Endodermal cell (in vitro differentiated cells): ENCODE measurements around the gene MBNL3. TPM values are rescaled to one million over a fixed set of nuclear protein-coding genes. Genes with fewer than 3 reads are reported as not detected.

Experiments
- DNase-seq: peaks from one replicate; pipeline ENCODE4 v3.0.0-alpha.2; 2017
- H3K27ac ChIP-seq: 2 replicates; pipeline ENCODE4 v1.5.1; 2013; ENCODE audit warnings: mild to moderate bottlenecking, low read depth, low read length, moderate library complexity
- H3K27me3 ChIP-seq: 2 replicates; pipeline ENCODE4 v1.6.1; 2013; ENCODE audit warnings: mild to moderate bottlenecking, low read length, moderate library complexity; ENCODE audit not compliant: insufficient read depth, control insufficient read depth, poor library complexity, severe bottlenecking
- H3K36me3 ChIP-seq: 2 replicates; pipeline ENCODE4 v1.7.0; 2013; ENCODE audit warnings: mild to moderate bottlenecking, low read length, moderate library complexity; ENCODE audit not compliant: control insufficient read depth, insufficient read depth
- H3K4me1 ChIP-seq: one replicate; pipeline ENCODE4 v1.7.0; 2013; ENCODE audit warnings: low read length; ENCODE audit not compliant: control insufficient read depth, insufficient read depth
- H3K4me3 ChIP-seq: 2 replicates; pipeline ENCODE4 v1.5.1; 2013; ENCODE audit warnings: mild to moderate bottlenecking, low read length, moderate library complexity
- H3K9ac ChIP-seq: 2 replicates; pipeline ENCODE4 v1.6.1; 2013; ENCODE audit warnings: mild to moderate bottlenecking, low read length, moderate library complexity; ENCODE audit not compliant: poor library complexity, severe bottlenecking; ENCODE audit errors: extremely low read depth
- H3K9me3 ChIP-seq: 2 replicates; pipeline ENCODE4 v1.6.1; 2013; ENCODE audit warnings: mild to moderate bottlenecking, low read length, moderate library complexity; ENCODE audit not compliant: control insufficient read depth
- H3K27ac Mint-ChIP-seq: 2 replicates; pipeline ENCODE4 v1.8.0; 2020; ENCODE audit warnings: mixed read lengths
- H3K27me3 Mint-ChIP-seq: 2 replicates; pipeline ENCODE4 v1.8.0; 2021; ENCODE audit warnings: mild to moderate bottlenecking, mixed read lengths; ENCODE audit not compliant: insufficient read depth
- H3K36me3 Mint-ChIP-seq: 2 replicates; pipeline ENCODE4 v1.8.0; 2020; ENCODE audit warnings: low read depth, mixed read lengths
- H3K4me1 Mint-ChIP-seq: 2 replicates; pipeline ENCODE4 v1.8.0; 2020; ENCODE audit warnings: mixed read lengths
- H3K4me3 Mint-ChIP-seq: 2 replicates; pipeline ENCODE4 v1.8.0; 2020; ENCODE audit warnings: mild to moderate bottlenecking, moderate library complexity, mixed read lengths
- H3K9me3 Mint-ChIP-seq: 2 replicates; pipeline ENCODE4 v1.8.0; 2020; ENCODE audit warnings: mild to moderate bottlenecking, mixed read lengths
- CTCF ChIP-seq: fragments of 200-600 bp; sonication (generic); conservative IDR thresholded peaks from 2 replicates; pipeline ENCODE4 v1.5.0; 2021; ENCODE audit warnings: antibody characterized with exemption, mild to moderate bottlenecking
- WGBS, 2 experiments: methylation state at CpG; one replicate each; pipeline versions ENCODE4 v1.1.5 to v1.1.7; 2013; ENCODE audit warnings: missing lambda C conversion rate in 2 of 2, mixed read lengths in 1 of 2; ENCODE audit not compliant: insufficient coverage in 1 of 2, insufficient read length in 1 of 2; 5-methylcytosine and 5-hydroxymethylcytosine counted together
- total RNA-seq, 2 donors: library from RNA; stranded (reverse); fragmentation: NEBNext Ultra II Directional in 1 of 2; extraction: Animal tissue kit (Norgen Biotek cat#: 25700) in 1 of 2; gene quantifications; 2 replicates in 1 of 2; 3 replicates in 1 of 2; pipeline ENCODE4 v1.2.1, GENCODE V29; 2021

MBNL3 gene
- total RNA-seq, 2 donors from 2014 or later, result 17.0 to 33.4 TPM

- Histone ChIP-seq H3K9ac (no peak overlapping the region), H3K9me3 (no peaks in the 10 kb centered on the region), H3K27me3 (no peaks in the 10 kb centered on the region), H3K4me3 (no peak overlapping the region), H3K27ac (no peak overlapping the region), H3K4me1 (no peaks in the 10 kb centered on the region), H3K36me3 (peaks cover 28% of the 10 kb centered on the region)
- Mint-ChIP-seq H3K4me1 (peaks cover 10% of the 10 kb centered on the region), H3K27me3 (no peaks in the 10 kb centered on the region), H3K4me3 (no peak overlapping the region), H3K27ac (no peak overlapping the region), H3K9me3 (no peaks in the 10 kb centered on the region), H3K36me3 (peaks cover 12% of the 10 kb centered on the region)
- WGBS, 2 experiments, result 78% methylated on average over 1 of the region's 2 CpGs; no CpG with 5 or more reads in 1 of the 2 experiments
- no peak for TF ChIP-seq CTCF
- no peak for DNase-seq
Measured at GRCh38 chrX:132389480-132389879, 99.4 kb downstream of the MBNL3 start.

GRCh38 chrX:132388371-132388770, 100.5 kb downstream of the MBNL3 start:
- Mint-ChIP-seq H3K27ac (no peak overlapping the region), H3K9me3 (no peaks in the 10 kb centered on the region), H3K4me3 (no peak overlapping the region), H3K4me1 (peaks cover 1% of the 10 kb centered on the region), H3K36me3 (peaks cover 12% of the 10 kb centered on the region), H3K27me3 (no peaks in the 10 kb centered on the region)
- H3K4me3 ChIP-seq, result no peak overlapping the region
- TF ChIP-seq CTCF, result no peak
- H3K4me1 ChIP-seq, result no peaks in the 10 kb centered on the region
- no peak overlapping the region for H3K27ac ChIP-seq
- H3K36me3 ChIP-seq, result peaks cover 33% of the 10 kb centered on the region
- no peak overlapping the region for H3K9ac ChIP-seq
- no peak for DNase-seq
- 100% methylated on average over 3 of the region's 3 CpGs; no CpG with 5 or more reads in 1 of the 2 experiments for WGBS, 2 experiments
- no peaks in the 10 kb centered on the region for H3K9me3 ChIP-seq
- no peaks in the 10 kb centered on the region for H3K27me3 ChIP-seq

GRCh38 chrX:132384301-132384700, 104.5 kb downstream of the MBNL3 start:
- Histone ChIP-seq H3K9me3 (no peaks in the 10 kb centered on the region), H3K27ac (no peak overlapping the region), H3K4me1 (no peaks in the 10 kb centered on the region), H3K9ac (no peak overlapping the region), H3K4me3 (no peak overlapping the region), H3K27me3 (no peaks in the 10 kb centered on the region), H3K36me3 (peaks cover 33% of the 10 kb centered on the region)
- Mint-ChIP-seq H3K4me3 (no peak overlapping the region), H3K27ac (no peak overlapping the region), H3K36me3 (peaks cover 29% of the 10 kb centered on the region), H3K27me3 (no peaks in the 10 kb centered on the region), H3K9me3 (no peaks in the 10 kb centered on the region), H3K4me1 (no peaks in the 10 kb centered on the region)
- TF ChIP-seq CTCF, result no peak
- no peak for DNase-seq
- 95% methylated on average over 2 of the region's 2 CpGs; no CpG with 5 or more reads in 1 of the 2 experiments for WGBS, 2 experiments
